Measurements from ENCODE around the gene MRGPRG.

Gene MRGPRG

DNA sequence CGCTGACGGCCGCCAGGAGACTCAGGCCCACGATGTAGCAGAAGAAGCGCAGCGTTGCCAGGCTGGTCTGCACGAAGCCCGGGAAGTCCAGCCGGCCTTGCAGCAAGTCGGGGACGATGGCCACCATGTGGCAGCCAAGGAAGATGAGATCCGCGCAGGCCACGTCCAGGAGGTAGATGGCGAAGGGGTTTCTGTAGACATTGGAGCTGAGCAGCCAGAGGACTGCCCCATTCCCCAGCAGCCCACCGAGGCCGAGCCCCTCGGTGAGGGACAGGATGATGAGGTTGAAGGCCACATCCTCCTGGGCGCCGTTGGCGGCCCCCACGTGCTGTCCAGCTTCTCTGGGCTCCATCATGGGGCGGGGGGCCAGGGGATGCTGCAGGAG lies 9.8 kb upstream of the MRGPRG start:
- H3K4me2 ChIP-seq (ENCODE audit: low read depth, low read length, poor library complexity, severe bottlenecking): no peak overlapping the region
- no peak overlapping the region for H3K4me3 ChIP-seq (ENCODE audit: low read length, poor library complexity, severe bottlenecking)
- H3K79me2 ChIP-seq (ENCODE audit: insufficient read depth, low read length): no peaks in the 10 kb centered on the region
- no peaks in the 10 kb centered on the region for H3K9me2 ChIP-seq (replicated peaks; ENCODE audit: low read depth, low read length)
- H3K4me1 ChIP-seq (ENCODE audit: insufficient read depth, low read length, poor library complexity, severe bottlenecking): peaks cover 12% of the 10 kb centered on the region
- no peak overlapping the region for H3K9ac ChIP-seq (ENCODE audit: low read depth, low read length, poor library complexity, severe bottlenecking)
- no peaks in the 10 kb centered on the region for H3F3A ChIP-seq (ENCODE audit: low read depth)
- no peaks in the 10 kb centered on the region for H3K36me3 ChIP-seq (ENCODE audit: insufficient read depth, low read length)
- TF ChIP-seq CTCF (conservative IDR thresholded peaks at IDR 0.05; ENCODE audit: low read length): no peak
- no peak for TF ChIP-seq EZH2phosphoT487 (IDR thresholded peaks at IDR 0.05; ENCODE audit: borderline replicate concordance)
- H2AFZ ChIP-seq (ENCODE audit: low read length): no peak overlapping the region
- H4K20me1 ChIP-seq (ENCODE audit: insufficient read depth, low read length, poor library complexity, severe bottlenecking): no peaks in the 10 kb centered on the region
- H3K9me3 ChIP-seq (ENCODE audit: insufficient read depth, low read depth, low read length): no peaks in the 10 kb centered on the region
- H3K27me3 ChIP-seq (ENCODE audit: insufficient read depth, low read length, poor library complexity, severe bottlenecking): no peaks in the 10 kb centered on the region

GRCh38 chr11:3227568-3228444 lies 9.2 kb upstream of the MRGPRG start:
- TF ChIP-seq CTCF (conservative IDR thresholded peaks at IDR 0.05; ENCODE audit: low read length) (no peak), EZH2phosphoT487 (IDR thresholded peaks at IDR 0.05; ENCODE audit: borderline replicate concordance) (no peak)
- no peaks in the 10 kb centered on the region for H3F3A ChIP-seq (ENCODE audit: low read depth)
- no peak overlapping the region for H3K4me2 ChIP-seq (ENCODE audit: low read depth, low read length, poor library complexity, severe bottlenecking)
- no peaks in the 10 kb centered on the region for H4K20me1 ChIP-seq (ENCODE audit: insufficient read depth, low read length, poor library complexity, severe bottlenecking)
- H3K79me2 ChIP-seq (ENCODE audit: insufficient read depth, low read length): no peaks in the 10 kb centered on the region
- no peak overlapping the region for H3K9ac ChIP-seq (ENCODE audit: low read depth, low read length, poor library complexity, severe bottlenecking)
- H3K9me3 ChIP-seq (ENCODE audit: insufficient read depth, low read depth, low read length): no peaks in the 10 kb centered on the region
- no peak overlapping the region for H2AFZ ChIP-seq (ENCODE audit: low read length)
- no peaks in the 10 kb centered on the region for H3K9me2 ChIP-seq (replicated peaks; ENCODE audit: low read depth, low read length)
- H3K36me3 ChIP-seq (ENCODE audit: insufficient read depth, low read length): no peaks in the 10 kb centered on the region
- peaks cover 17% of the 10 kb centered on the region for H3K4me1 ChIP-seq (ENCODE audit: insufficient read depth, low read length, poor library complexity, severe bottlenecking)
- no peaks in the 10 kb centered on the region for H3K27me3 ChIP-seq (ENCODE audit: insufficient read depth, low read length, poor library complexity, severe bottlenecking)
- no peak overlapping the region for H3K4me3 ChIP-seq (ENCODE audit: low read length, poor library complexity, severe bottlenecking)

- TF ChIP-seq CTCF (conservative IDR thresholded peaks at IDR 0.05; ENCODE audit: low read length) (no peak), EZH2phosphoT487 (IDR thresholded peaks at IDR 0.05; ENCODE audit: borderline replicate concordance) (no peak)
- Histone ChIP-seq H3K4me3 (ENCODE audit: low read length, poor library complexity, severe bottlenecking) (no peak overlapping the region), H3K36me3 (ENCODE audit: insufficient read depth, low read length) (no peaks in the 10 kb centered on the region), H3K9me2 (replicated peaks; ENCODE audit: low read depth, low read length) (no peaks in the 10 kb centered on the region), H4K20me1 (ENCODE audit: insufficient read depth, low read length, poor library complexity, severe bottlenecking) (no peaks in the 10 kb centered on the region), H3K4me1 (ENCODE audit: insufficient read depth, low read length, poor library complexity, severe bottlenecking) (peaks cover 24% of the 10 kb centered on the region), H3K27me3 (ENCODE audit: insufficient read depth, low read length, poor library complexity, severe bottlenecking) (no peaks in the 10 kb centered on the region), H3K79me2 (ENCODE audit: insufficient read depth, low read length) (no peaks in the 10 kb centered on the region), H3K4me2 (ENCODE audit: low read depth, low read length, poor library complexity, severe bottlenecking) (no peak overlapping the region), H3F3A (ENCODE audit: low read depth) (no peaks in the 10 kb centered on the region), H3K9me3 (ENCODE audit: insufficient read depth, low read depth, low read length) (no peaks in the 10 kb centered on the region), H2AFZ (ENCODE audit: low read length) (no peak overlapping the region), H3K9ac (ENCODE audit: low read depth, low read length, poor library complexity, severe bottlenecking) (no peak overlapping the region)
Measured at GRCh38 chr11:3226846-3227567, 8.4 kb upstream of the MRGPRG start.

Data from Loucy (cell line).